HEK293T (cell line): ENCODE results near the gene ANKRD60.

Experiments
- CTCF ChIA-PET: fragments of 350-600 bp; formaldehyde crosslinking; extraction: SDS; loops from one replicate; lab custom pipeline; 2021; ENCODE audit warnings: antibody characterized with exemption, inconsistent platforms; lab: Yijun Ruan, JAX
- POLR2A ChIA-PET: fragments of 350-600 bp; formaldehyde crosslinking; extraction: SDS; loops from one replicate; lab custom pipeline; 2020; ENCODE audit warnings: antibody characterized with exemption, inconsistent platforms; lab: Yijun Ruan, JAX
- DNase-seq: peaks from one replicate; pipeline ENCODE4 v3.0.0; 2012; ENCODE audit warnings: mixed read lengths; ENCODE audit errors: extremely low spot score
- ARNT ChIP-seq: fragments of 450-650 bp; IDR thresholded peaks from 2 replicates; pipeline ENCODE4 v1.6.1; 2017; ENCODE audit warnings: mild to moderate bottlenecking
- BHLHE40 ChIP-seq: fragments of 450-650 bp; IDR thresholded peaks from 2 replicates; pipeline ENCODE4 v1.6.1; 2016; ENCODE audit warnings: mild to moderate bottlenecking, moderate library complexity, borderline replicate concordance
- CTBP1 ChIP-seq: fragments of 450-650 bp; IDR thresholded peaks from 2 replicates; pipeline ENCODE4 v1.6.1; 2016; ENCODE audit warnings: borderline replicate concordance
- ELF4 ChIP-seq: fragments of 450-650 bp; IDR thresholded peaks from 2 replicates; pipeline ENCODE4 v1.6.1; 2017; ENCODE audit warnings: antibody characterized with exemption
- FOXA1 ChIP-seq: fragments of 450-650 bp; IDR thresholded peaks from 2 replicates; pipeline ENCODE4 v1.6.1; 2016; ENCODE audit warnings: mild to moderate bottlenecking
- FOXK2 ChIP-seq: fragments of 450-650 bp; IDR thresholded peaks from 2 replicates; pipeline ENCODE4 v1.6.1; 2016; ENCODE audit warnings: mild to moderate bottlenecking
- FOXM1 ChIP-seq: fragments of 450-650 bp; IDR thresholded peaks from 2 replicates; pipeline ENCODE4 v1.6.1; 2017; ENCODE audit warnings: mild to moderate bottlenecking, borderline replicate concordance
- HDGF ChIP-seq: fragments of 450-650 bp; IDR thresholded peaks from 2 replicates; pipeline ENCODE4 v1.6.1; 2017; ENCODE audit warnings: antibody characterized with exemption, borderline replicate concordance
- L3MBTL2 ChIP-seq: fragments of 450-650 bp; conservative IDR thresholded peaks from 2 replicates; pipeline ENCODE4 v1.6.1; 2016; ENCODE audit warnings: mild to moderate bottlenecking
- LEF1 ChIP-seq: fragments of 450-650 bp; IDR thresholded peaks from 2 replicates; pipeline ENCODE4 v1.6.1; 2017; ENCODE audit warnings: mild to moderate bottlenecking, borderline replicate concordance
- NFRKB ChIP-seq: fragments of 450-650 bp; IDR thresholded peaks from 2 replicates; pipeline ENCODE4 v1.6.1; 2016; ENCODE audit warnings: mild to moderate bottlenecking, moderate library complexity
- SP1 ChIP-seq: fragments of 450-650 bp; IDR thresholded peaks from 2 replicates; pipeline ENCODE4 v1.6.1; 2017
- SUZ12 ChIP-seq: fragments of 450-650 bp; IDR thresholded peaks from 2 replicates; pipeline ENCODE4 v1.6.1; 2016; ENCODE audit warnings: mild to moderate bottlenecking
- TARDBP ChIP-seq: fragments of 450-650 bp; IDR thresholded peaks from 2 replicates; pipeline ENCODE4 v1.6.1; 2016
- ZNF384 ChIP-seq: fragments of 450-650 bp; IDR thresholded peaks from 2 replicates; pipeline ENCODE4 v1.6.1; 2016
- TF ChIP-seq, protein P1 (sequence below): fragments of 450-650 bp; IDR thresholded peaks from 2 replicates; pipeline ENCODE4 v1.6.1; 2016

ANKRD60 gene

DNA sequence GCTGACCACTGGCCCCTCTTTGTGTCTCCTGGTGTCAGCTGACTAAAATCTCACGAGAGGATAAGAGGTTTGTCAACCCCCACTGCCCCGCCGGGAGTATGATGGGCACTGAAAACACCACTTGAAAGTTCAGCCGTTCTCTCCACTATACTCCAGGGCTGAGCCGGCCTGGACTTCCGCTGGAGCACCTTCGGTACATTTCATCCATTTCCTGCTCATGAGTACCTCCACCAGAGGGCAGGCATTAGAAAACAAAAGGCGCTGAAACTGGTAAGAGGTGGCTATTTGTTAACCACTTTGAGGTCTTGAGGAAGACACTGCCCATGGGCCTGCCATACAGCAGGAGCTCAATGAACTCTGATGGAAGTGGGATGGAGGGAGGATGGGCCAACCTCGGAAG is 17.9 kb upstream of the ANKRD60 start:
- TF ChIP-seq BHLHE40 = no peak
- TF ChIP-seq ZNF384 = no peak
- TF ChIP-seq CTBP1 = no peak
- no peak for TF ChIP-seq ARNT
- no peak for TF ChIP-seq FOXK2
- no peak for TF ChIP-seq LEF1
- TF ChIP-seq SP1 = no peak
- CTCF ChIA-PET = interaction anchor here (1.2 kb wide), 1 partner anchor 309 kb away, joined by 3 read pairs; no protein-coding TSS in a partner anchor
- DNase-seq = no peak
- POLR2A ChIA-PET = no interaction called here

GRCh38 chr20:58245931-58246330 is 17.5 kb upstream of the ANKRD60 start:
- ChIA-PET POLR2A (no interaction called here), CTCF (interaction anchor here (1.2 kb wide), 1 partner anchor 310 kb away, joined by 3 read pairs; no protein-coding TSS in a partner anchor)
- no peak for TF ChIP-seq SP1
- no peak for TF ChIP-seq SUZ12
- TF ChIP-seq LEF1 = no peak
- no peak for TF ChIP-seq HDGF
- TF ChIP-seq NFRKB = no peak
- no peak for TF ChIP-seq ZNF384
- no peak for TF ChIP-seq L3MBTL2
- TF ChIP-seq ELF4 = no peak
- no peak for TF ChIP-seq FOXK2
- TF ChIP-seq TARDBP = no peak
- TF ChIP-seq BHLHE40 = no peak
- no peak for TF ChIP-seq FOXA1
- TF ChIP-seq, protein P1, sequence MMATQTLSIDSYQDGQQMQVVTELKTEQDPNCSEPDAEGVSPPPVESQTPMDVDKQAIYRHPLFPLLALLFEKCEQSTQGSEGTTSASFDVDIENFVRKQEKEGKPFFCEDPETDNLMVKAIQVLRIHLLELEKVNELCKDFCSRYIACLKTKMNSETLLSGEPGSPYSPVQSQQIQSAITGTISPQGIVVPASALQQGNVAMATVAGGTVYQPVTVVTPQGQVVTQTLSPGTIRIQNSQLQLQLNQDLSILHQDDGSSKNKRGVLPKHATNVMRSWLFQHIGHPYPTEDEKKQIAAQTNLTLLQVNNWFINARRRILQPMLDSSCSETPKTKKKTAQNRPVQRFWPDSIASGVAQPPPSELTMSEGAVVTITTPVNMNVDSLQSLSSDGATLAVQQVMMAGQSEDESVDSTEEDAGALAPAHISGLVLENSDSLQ = no peak
- TF ChIP-seq ARNT = no peak
- TF ChIP-seq CTBP1 = no peak
- no peak for TF ChIP-seq FOXM1
- no peak for DNase-seq

DNA sequence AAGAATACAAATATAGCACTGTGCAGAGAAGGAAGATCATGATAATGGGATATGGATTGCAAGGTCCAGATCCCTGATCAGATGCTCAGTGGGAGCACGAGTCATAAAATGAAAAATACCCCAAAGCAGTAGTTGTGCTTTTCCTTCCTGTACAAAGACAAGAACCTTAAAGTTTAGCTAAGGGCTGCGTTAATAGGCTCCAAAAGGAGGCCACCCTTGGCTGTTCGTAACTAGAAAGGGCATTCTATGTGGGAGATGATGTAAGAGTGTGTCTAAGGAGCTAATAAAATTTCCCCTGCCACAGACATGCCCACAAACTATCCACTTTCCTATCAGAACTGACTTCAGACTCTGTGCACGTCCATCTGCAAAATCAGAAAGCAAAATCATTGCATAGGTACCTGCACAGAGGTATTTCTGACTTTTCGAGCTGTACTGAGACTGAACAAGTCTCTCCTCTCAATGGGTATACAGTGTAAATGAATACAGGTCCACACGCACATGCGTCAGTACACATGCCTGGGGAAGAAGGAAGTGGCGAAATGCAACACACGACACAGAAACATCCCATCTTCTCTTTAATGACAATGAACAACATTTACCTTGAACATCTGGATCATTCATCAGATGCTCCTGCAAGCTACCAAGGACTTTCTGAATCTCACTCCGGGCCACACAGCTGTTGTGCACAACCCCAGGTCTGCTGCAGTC is 16.9 kb upstream of the ANKRD60 start:
- CTCF ChIA-PET = interaction anchor here (0.6 to 1.2 kb wide), 2 partner anchors 110 to 310 kb away, joined by 3 to 7 read pairs; no protein-coding TSS in a partner anchor
- POLR2A ChIA-PET = no interaction called here

GRCh38 chr20:58244517-58245030 is 16.1 kb upstream of the ANKRD60 start:
- POLR2A ChIA-PET = no interaction called here
- CTCF ChIA-PET = no interaction called here
- TF ChIP-seq CTBP1 (no peak), BHLHE40 (no peak), ARNT (no peak), FOXK2 (no peak), ELF4 (no peak), HDGF (no peak), L3MBTL2 (no peak)
- DNase-seq = no peak

More for the DNA sequence above, 16.9 kb upstream of the ANKRD60 start:
- TF ChIP-seq ZNF384 (no peak), ARNT (no peak), FOXM1 (no peak), SUZ12 (no peak), CTBP1 (no peak), TARDBP (no peak), FOXK2 (no peak), NFRKB (no peak), LEF1 (no peak), L3MBTL2 (no peak), BHLHE40 (no peak), HDGF (no peak), FOXA1 (no peak), ELF4 (no peak), SP1 (no peak)
- TF ChIP-seq, protein P1 = no peak
- DNase-seq = no peak

DNA sequence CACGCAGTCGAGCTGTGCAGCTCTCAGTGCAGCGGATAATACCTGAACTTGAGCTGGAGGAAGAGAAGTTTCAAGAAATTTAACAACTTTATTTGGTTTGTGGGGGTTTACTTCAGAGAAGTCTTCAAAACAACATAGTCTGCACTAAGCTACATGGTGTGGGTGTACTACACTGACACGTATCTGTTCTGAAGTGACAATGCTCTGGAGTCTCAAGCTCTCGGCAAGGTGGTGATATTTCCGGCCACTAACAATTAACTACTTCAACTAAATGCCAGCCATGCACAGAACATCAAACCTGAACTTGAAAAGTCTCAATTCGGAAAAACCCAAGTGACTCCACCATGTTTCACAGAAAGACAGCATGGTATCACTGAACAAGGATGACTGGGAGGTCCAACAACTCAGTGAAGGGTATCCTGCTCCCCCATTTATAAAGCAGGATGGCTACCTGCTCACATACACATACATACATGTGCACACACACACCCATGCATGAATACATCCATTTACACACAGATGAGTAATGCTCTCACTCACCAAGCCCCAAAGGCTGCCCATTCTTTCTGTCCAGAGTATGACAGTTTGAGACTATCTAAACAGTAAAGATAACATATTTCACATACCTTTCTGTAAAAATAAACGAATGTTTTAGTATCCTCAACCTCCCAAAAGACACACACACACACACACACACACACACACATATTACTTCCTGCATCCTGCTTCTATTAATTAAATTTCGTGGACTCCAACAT is 15.4 kb upstream of the ANKRD60 start:
- TF ChIP-seq ZNF384 = no peak
- TF ChIP-seq, protein P1 = no peak
- no peak for TF ChIP-seq ELF4
- TF ChIP-seq FOXA1 = no peak
- no peak for TF ChIP-seq SP1
- no peak for TF ChIP-seq NFRKB
- no peak for TF ChIP-seq FOXK2
- no peak for TF ChIP-seq HDGF
- TF ChIP-seq LEF1 = no peak
- no peak for TF ChIP-seq L3MBTL2
- no peak for TF ChIP-seq BHLHE40
- no peak for TF ChIP-seq FOXM1
- no peak for TF ChIP-seq TARDBP
- no peak for TF ChIP-seq CTBP1
- no peak for TF ChIP-seq ARNT
- no peak for TF ChIP-seq SUZ12
- DNase-seq = no peak
- ChIA-PET POLR2A (no interaction called here), CTCF (no interaction called here)
